AG09309 (cell line): Measurements from ENCODE around the gene SFR1.

Experiments used
- DNase-seq: peaks from one replicate; pipeline ENCODE4 v3.0.0-alpha.2; 2010; ENCODE audit warnings: low read depth
- H3K4me3 ChIP-seq: 2 replicates; pipeline ENCODE4 v1.5.1; 2011; ENCODE audit warnings: mild to moderate bottlenecking, low read depth, low read length, moderate library complexity; ENCODE audit not compliant: control insufficient read depth
- TF ChIP-seq, protein P1 (sequence below): IDR thresholded peaks from 2 replicates; pipeline ENCODE4 v1.5.1; 2011; ENCODE audit warnings: mild to moderate bottlenecking, low read depth, low read length, inconsistent platforms; ENCODE audit not compliant: insufficient read depth, control insufficient read depth; ENCODE audit errors: missing control alignments

The SFR1 gene

DNA sequence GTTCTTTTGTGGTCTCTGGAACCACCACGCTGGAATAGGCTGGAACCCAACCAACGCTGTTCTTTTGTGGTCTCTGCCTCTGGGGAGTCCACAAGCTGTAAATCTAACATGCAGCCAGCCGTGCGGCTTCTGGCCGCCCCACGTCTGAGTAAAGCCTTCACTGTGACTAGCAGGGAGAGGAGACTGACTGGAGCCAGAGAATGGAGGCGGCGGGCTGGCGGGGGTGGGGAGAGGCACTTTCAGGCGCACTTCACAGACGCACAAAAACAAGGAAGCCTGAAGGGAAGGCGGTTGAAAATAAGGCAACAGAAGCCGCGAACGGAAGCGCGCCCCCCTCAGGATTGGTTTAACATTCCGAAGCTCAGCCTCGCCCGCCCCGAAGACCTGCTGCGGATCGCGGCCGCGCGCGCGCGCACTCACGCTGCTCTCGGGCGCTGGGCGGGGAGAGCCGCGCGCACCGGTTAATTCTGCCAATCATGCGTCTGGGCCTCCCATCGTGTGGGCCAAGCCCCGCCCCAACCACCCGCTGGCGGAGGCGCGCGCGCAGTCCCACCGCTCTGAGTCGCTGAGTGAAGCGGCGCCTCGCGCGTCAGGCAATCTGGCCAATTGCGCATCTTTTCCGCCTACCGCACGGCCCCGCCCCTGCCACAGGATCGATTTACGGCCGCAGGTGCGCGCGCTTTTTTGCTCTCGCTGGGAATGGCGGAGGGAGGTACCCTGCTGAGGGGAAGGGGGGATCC lies at the start of gene SFR1:
Gene SFR1 (plus strand): TSS at position 687 of the 740 bp plus-strand sequence. CDS start 13 bp downstream, at position 700.
- H3K4me3 ChIP-seq, result peak within 1 kb of the TSS; percentile 91
- TF ChIP-seq, protein P1, sequence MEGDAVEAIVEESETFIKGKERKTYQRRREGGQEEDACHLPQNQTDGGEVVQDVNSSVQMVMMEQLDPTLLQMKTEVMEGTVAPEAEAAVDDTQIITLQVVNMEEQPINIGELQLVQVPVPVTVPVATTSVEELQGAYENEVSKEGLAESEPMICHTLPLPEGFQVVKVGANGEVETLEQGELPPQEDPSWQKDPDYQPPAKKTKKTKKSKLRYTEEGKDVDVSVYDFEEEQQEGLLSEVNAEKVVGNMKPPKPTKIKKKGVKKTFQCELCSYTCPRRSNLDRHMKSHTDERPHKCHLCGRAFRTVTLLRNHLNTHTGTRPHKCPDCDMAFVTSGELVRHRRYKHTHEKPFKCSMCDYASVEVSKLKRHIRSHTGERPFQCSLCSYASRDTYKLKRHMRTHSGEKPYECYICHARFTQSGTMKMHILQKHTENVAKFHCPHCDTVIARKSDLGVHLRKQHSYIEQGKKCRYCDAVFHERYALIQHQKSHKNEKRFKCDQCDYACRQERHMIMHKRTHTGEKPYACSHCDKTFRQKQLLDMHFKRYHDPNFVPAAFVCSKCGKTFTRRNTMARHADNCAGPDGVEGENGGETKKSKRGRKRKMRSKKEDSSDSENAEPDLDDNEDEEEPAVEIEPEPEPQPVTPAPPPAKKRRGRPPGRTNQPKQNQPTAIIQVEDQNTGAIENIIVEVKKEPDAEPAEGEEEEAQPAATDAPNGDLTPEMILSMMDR, result peak; percentile 57
- peak; percentile 88 for DNase-seq

GRCh38 chr10:104072786-104073185 lies 49.2 kb upstream of the SFR1 start:
- TF ChIP-seq, protein P1, result no peak
- no peak overlapping the region for H3K4me3 ChIP-seq
- DNase-seq, result no peak

DNA sequence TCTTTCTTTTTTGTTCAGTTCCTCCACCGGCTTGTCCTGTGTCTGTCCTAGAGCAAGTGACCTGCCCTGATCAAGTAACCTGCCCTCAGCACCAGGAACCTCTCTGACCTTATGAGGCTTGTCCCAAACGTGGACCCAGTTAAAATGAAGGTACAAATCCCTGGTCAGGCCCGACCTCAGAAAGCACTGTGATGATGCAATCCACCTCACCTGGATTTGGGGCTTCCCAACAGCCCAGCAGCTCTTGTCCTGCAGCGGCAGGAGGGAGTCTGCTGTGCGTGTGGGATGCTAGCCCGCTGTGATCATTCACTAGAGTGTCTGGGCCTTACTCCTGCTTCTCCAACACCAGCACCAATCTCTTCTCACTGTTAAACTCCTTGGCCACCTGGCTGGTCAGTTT lies 47.5 kb upstream of the SFR1 start:
- no peak overlapping the region for H3K4me3 ChIP-seq
- TF ChIP-seq, protein P1, result no peak
- DNase-seq, result no peak

DNA sequence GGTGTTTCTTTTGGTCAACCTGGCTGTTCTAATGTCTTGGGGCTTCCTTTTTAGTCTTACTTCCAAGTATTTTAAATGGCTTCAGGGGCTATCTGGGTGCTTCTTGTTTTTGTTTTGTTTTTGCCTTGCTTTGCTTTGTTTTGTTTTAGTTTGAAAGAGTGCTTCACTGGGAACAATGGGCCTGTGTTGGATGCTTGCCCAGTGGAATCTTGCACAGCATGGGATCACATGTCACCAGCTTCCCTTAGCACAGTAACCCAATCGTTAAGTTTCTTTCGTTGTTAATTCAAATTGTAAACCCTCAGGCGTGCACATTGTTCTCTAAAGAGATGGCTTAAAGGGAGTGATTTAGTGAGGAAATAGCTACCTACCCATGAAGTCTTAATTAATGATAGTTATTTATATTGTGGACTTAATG lies 45.2 kb upstream of the SFR1 start:
- no peak overlapping the region for H3K4me3 ChIP-seq
- DNase-seq, result no peak
- TF ChIP-seq, protein P1, result no peak

DNA sequence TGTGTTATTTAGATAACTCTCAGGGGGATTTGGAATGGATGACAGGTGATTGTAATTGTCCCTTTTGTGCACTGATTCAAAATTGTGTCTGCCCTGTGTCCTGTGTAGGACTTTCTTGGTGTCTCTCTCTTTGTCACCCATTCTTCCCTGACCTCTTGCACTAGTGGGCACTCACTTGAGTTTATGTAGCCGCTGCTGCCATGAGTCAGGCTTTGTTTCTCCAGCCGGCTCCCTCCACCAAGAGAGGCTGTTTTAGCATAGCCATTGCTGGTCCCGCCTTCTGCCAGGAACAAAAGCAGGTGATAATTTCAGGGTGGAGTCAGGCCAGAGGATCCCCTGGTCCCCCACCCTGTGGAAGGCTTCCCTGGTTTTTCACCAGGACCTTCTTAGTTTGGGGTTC lies 44.7 kb upstream of the SFR1 start:
- H3K4me3 ChIP-seq, result no peak overlapping the region
- TF ChIP-seq, protein P1, result no peak
- DNase-seq, result no peak

DNA sequence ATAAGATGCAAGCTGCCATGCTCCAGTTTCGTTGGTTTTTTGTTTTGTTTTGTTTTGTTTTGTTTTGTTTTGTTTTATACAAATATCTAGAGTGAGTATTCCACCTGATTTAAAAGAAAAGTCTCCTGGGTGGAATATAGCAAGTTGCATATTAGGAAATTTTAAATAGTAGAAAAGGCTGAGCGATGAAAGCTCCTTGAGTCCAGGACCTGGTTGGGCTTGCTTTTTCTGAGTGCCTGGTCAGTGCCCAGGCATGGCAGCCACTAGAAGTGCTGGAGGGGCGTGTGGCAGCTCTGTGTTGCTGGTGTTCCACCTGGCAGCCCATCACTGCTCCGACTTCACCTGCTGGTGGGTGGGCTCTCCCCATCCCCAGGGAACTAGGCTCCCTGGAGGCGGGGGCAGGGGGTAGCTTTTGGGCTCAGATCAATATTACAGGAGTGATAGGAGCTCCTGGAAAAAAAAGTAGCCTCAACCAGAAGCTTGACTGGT lies 44.3 kb upstream of the SFR1 start:
- TF ChIP-seq, protein P1, result no peak
- DNase-seq, result no peak
- H3K4me3 ChIP-seq, result no peak overlapping the region
